Naive thymus-derived CD4-positive, alpha-beta T cell (primary cell): ENCODE data around the gene SUGP2. TPM values are rescaled to one million over a fixed set of nuclear protein-coding genes. Genes with fewer than 3 reads are reported as not detected.

Source experiments
- ATAC-seq: fragments of 150-1000 bp; cut with Tn5 transposase; 2 replicates; pipeline ENCODE4 v1.10.0; 2021; ENCODE audit warnings: mild to moderate bottlenecking, moderate library complexity
- CTCF ChIA-PET: fragments of 350-600 bp; sonication (Branson Sonifier 250); formaldehyde crosslinking; loops from one replicate; lab custom pipeline; 2021; ENCODE audit warnings: antibody characterized with exemption; lab: Charles Lee
- POLR2A ChIA-PET: fragments of 350-600 bp; sonication (Branson Sonifier 250); formaldehyde crosslinking; loops from one replicate; lab custom pipeline; 2021; ENCODE audit warnings: antibody characterized with exemption, inconsistent platforms; lab: Charles Lee
- DNase-seq, 9 donors: peaks; one replicate each; pipeline versions ENCODE4 v3.0.0 to v3.0.0-alpha.2; 2020 to 2022; ENCODE audit warnings: mixed read lengths in 1 of 9
- H3K27ac ChIP-seq: one replicate; pipeline ENCODE4 v1.7.0; 2013; ENCODE audit warnings: mild to moderate bottlenecking, low read depth, low read length, moderate library complexity
- H3K27me3 ChIP-seq, 2 donors: one replicate each; pipeline ENCODE4 v1.7.0; 2013; ENCODE audit warnings: low read length in 2 of 2, mild to moderate bottlenecking in 2 of 2, moderate library complexity in 2 of 2; ENCODE audit not compliant: control insufficient read depth in 2 of 2, insufficient read depth in 2 of 2
- H3K36me3 ChIP-seq, 3 experiments: 1 replicate in 2 of 3; 2 replicates in 1 of 3; pipeline ENCODE4 v1.7.0; 2013; ENCODE audit warnings: low read length in 3 of 3, mild to moderate bottlenecking in 3 of 3, moderate library complexity in 1 of 3; ENCODE audit not compliant: insufficient read depth in 3 of 3, control insufficient read depth in 2 of 3
- H3K4me1 ChIP-seq, 2 donors: one replicate each; pipeline ENCODE4 v1.7.0; 2013; ENCODE audit warnings: low read length in 2 of 2, mild to moderate bottlenecking in 2 of 2, moderate library complexity in 1 of 2; ENCODE audit not compliant: control insufficient read depth in 2 of 2, insufficient read depth in 2 of 2
- H3K4me3 ChIP-seq: 2 replicates; pipeline ENCODE4 v1.7.0; 2013; ENCODE audit warnings: mild to moderate bottlenecking, low read length
- H3K9me3 ChIP-seq, 3 experiments: 1 replicate in 2 of 3; 2 replicates in 1 of 3; pipeline ENCODE4 v1.7.0; 2013; ENCODE audit warnings: low read length in 3 of 3; ENCODE audit not compliant: control insufficient read depth in 2 of 3
- H3K27ac Mint-ChIP-seq, 9 donors: one replicate each; pipeline ENCODE4 v1.8.0; 2020 to 2022; ENCODE audit warnings: mixed read lengths in 9 of 9, mild to moderate bottlenecking in 8 of 9, moderate library complexity in 5 of 9, inconsistent platforms in 2 of 9
- H3K27me3 Mint-ChIP-seq, 5 donors: one replicate each; pipeline ENCODE4 v1.8.0; 2021 to 2022; ENCODE audit warnings: mixed read lengths in 5 of 5, mild to moderate bottlenecking in 1 of 5
- H3K36me3 Mint-ChIP-seq, 5 donors: one replicate each; pipeline ENCODE4 v1.8.0; 2020 to 2022; ENCODE audit warnings: mixed read lengths in 5 of 5, mild to moderate bottlenecking in 3 of 5, inconsistent platforms in 1 of 5
- H3K4me1 Mint-ChIP-seq, 7 donors: one replicate each; pipeline ENCODE4 v1.8.0; 2020 to 2022; ENCODE audit warnings: mixed read lengths in 7 of 7, mild to moderate bottlenecking in 3 of 7, inconsistent platforms in 1 of 7
- H3K4me3 Mint-ChIP-seq, 10 donors: one replicate each; pipeline ENCODE4 v1.8.0; 2020 to 2022; ENCODE audit warnings: mild to moderate bottlenecking in 10 of 10, mixed read lengths in 10 of 10, moderate library complexity in 6 of 10, inconsistent platforms in 2 of 10
- H3K9me3 Mint-ChIP-seq, 11 donors: one replicate each; pipeline ENCODE4 v1.8.0; 2020 to 2022; ENCODE audit warnings: mixed read lengths in 11 of 11, mild to moderate bottlenecking in 4 of 11, inconsistent platforms in 1 of 11, moderate library complexity in 1 of 11
- intact Hi-C, 2 donors: fragments of 100-400 bp; cut with micrococcal nuclease; formaldehyde crosslinking; loops; one replicate each; pipeline ENCODE4 v1.15.1; 2023
- polyA plus RNA-seq, 2 donors: library from polyadenylated mRNA; unstranded; fragments of 300-500 nt; fragmentation: Illumina TruSeq; gene quantifications; one replicate each; pipeline ENCODE4 v1.2.3, GENCODE V29; 2021
- total RNA-seq, 6 experiments: library from RNA in 5 of 6; stranded (reverse) in 5 of 6; gene quantifications; 1 replicate in 5 of 6; 2 replicates in 1 of 6; pipeline ENCODE4 v1.2.3 and lab custom pipeline; 2021 to 2026

SUGP2 gene
- total and polyA plus RNA-seq, 7 experiments from 2014 or later, result 9.3 to 145 (median 125) TPM

GRCh38 chr19:19064811-19065745 lies 31.8 kb upstream of the SUGP2 start:
- intact Hi-C loops, result loop anchor here (5.0 to 10.0 kb wide), 3 partner anchors 342 to 422 kb away; partner anchors contain the start of gene GATAD2A (in 1 of the 2)

GRCh38 chr19:19064098-19064722 lies 30.9 kb upstream of the SUGP2 start:
- peak overlapping the region; percentile 83 for H3K27ac ChIP-seq
- ChIA-PET POLR2A (interaction anchor here (0.6 to 1.6 kb wide), 5 partner anchors 34 to 691 kb away, joined by 3 to 4 read pairs (median 3); partner anchors contain the start of genes COPE and DDX49), CTCF (interaction anchor here (1.3 kb wide), 1 partner anchor 51 kb away, joined by 3 read pairs; no protein-coding TSS in a partner anchor)
- Mint-ChIP-seq H3K4me1 (peaks cover 5 to 46% (median 41%) of the 10 kb centered on the region in 7 donors), H3K4me3 (peak overlapping the region; percentile 83 to 99 (median 92)), H3K27me3 (no peaks in the 10 kb centered on the region), H3K36me3 (no peaks in the 10 kb centered on the region), H3K27ac (peak overlapping the region; percentile 75 to 98 (median 83)), H3K9me3 (no peaks in the 10 kb centered on the region)
- H3K27me3 ChIP-seq, result no peaks in the 10 kb centered on the region
- H3K36me3 ChIP-seq, result peaks cover 0 to 4% (median 0%) of the 10 kb centered on the region in 3 experiments
- H3K9me3 ChIP-seq, result no peaks in the 10 kb centered on the region
- H3K4me1 ChIP-seq, result peaks cover 16 to 19% of the 10 kb centered on the region in 2 donors
- peak; percentile 52 for ATAC-seq
- intact Hi-C loops, result loop anchor here (5.0 to 10.0 kb wide), 3 partner anchors 343 to 423 kb away; partner anchors contain the start of gene GATAD2A (in 1 of the 2)
- peak overlapping the region; percentile 67 for H3K4me3 ChIP-seq
- DNase-seq, result no peak

More at GRCh38 chr19:19064811-19065745, 31.8 kb upstream of the SUGP2 start:
- Histone ChIP-seq H3K27ac (peak overlapping the region; percentile 83), H3K9me3 (no peaks in the 10 kb centered on the region), H3K27me3 (no peaks in the 10 kb centered on the region), H3K36me3 (peaks cover 0 to 4% (median 0%) of the 10 kb centered on the region in 3 experiments), H3K4me1 (peaks cover 20 to 22% of the 10 kb centered on the region in 2 donors), H3K4me3 (peak overlapping the region; percentile 67)
- Mint-ChIP-seq H3K27me3 (no peaks in the 10 kb centered on the region), H3K4me3 (peak overlapping the region; percentile 83 to 99 (median 92)), H3K9me3 (no peaks in the 10 kb centered on the region), H3K36me3 (no peaks in the 10 kb centered on the region), H3K27ac (peak overlapping the region; percentile 75 to 98 (median 83)), H3K4me1 (peaks cover 5 to 50% (median 47%) of the 10 kb centered on the region in 7 donors)
- DNase-seq (peak in 6 of 9 donors; percentile 9 to 53 (median 15)), ATAC-seq (no peak)
- ChIA-PET CTCF (interaction anchor here (1.2 to 2.3 kb wide), 2 partner anchors 12 to 110 kb away, joined by 4 read pairs; no protein-coding TSS in a partner anchor), POLR2A (interaction anchor here (1.5 to 1.6 kb wide), 2 partner anchors 44 to 72 kb away, joined by 3 to 4 read pairs; no protein-coding TSS in a partner anchor)

GRCh38 chr19:19063183-19064097 lies 30.1 kb upstream of the SUGP2 start, which contains the start of gene SLC25A42:
TSS of gene SLC25A42 (plus strand) at chr19:19063994. CDS start at chr19:19096125, 32,131 bp downstream.
- H3K27ac Mint-ChIP-seq, result peak within 1 kb of the TSS; percentile 75 to 98 (median 83)
- H3K4me3 Mint-ChIP-seq, result peak within 1 kb of the TSS; percentile 83 to 99 (median 92)
- Histone ChIP-seq H3K9me3 (no peaks in the 10 kb centered on the region), H3K4me3 (peak within 1 kb of the TSS; percentile 82), H3K27ac (peak within 1 kb of the TSS; percentile 83), H3K27me3 (no peaks in the 10 kb centered on the region), H3K4me1 (peaks cover 11 to 15% of the 10 kb centered on the region in 2 donors), H3K36me3 (peaks cover 0 to 4% (median 0%) of the 10 kb centered on the region in 3 experiments)
- peak; percentile 93 to 100 (median 99) for DNase-seq
- H3K36me3 Mint-ChIP-seq, result no peaks in the 10 kb centered on the region
- H3K9me3 Mint-ChIP-seq, result no peaks in the 10 kb centered on the region
- ChIA-PET POLR2A (interaction anchor here (0.6 to 1.6 kb wide), 4 partner anchors 33 to 692 kb away, joined by 3 to 4 read pairs (median 3); partner anchors contain the start of genes COPE and DDX49), CTCF (interaction anchor here (0.5 to 1.3 kb wide), 3 partner anchors 12 to 112 kb away, joined by 3 read pairs; no protein-coding TSS in a partner anchor)
- intact Hi-C loops, result loop anchor here (1.0 to 10.0 kb wide), 11 partner anchors 29 to 541 kb away; partner anchors contain the start of genes BORCS8 (in 2 of the 2), MAU2 (in 2 of the 2), RFXANK (in 2 of the 2) and SUGP1 (in 2 of the 2)
- ATAC-seq, result peak; percentile 95
- H3K4me1 Mint-ChIP-seq, result peaks cover 5 to 41% (median 35%) of the 10 kb centered on the region in 7 donors
- no peaks in the 10 kb centered on the region for H3K27me3 Mint-ChIP-seq

- ChIA-PET POLR2A (interaction anchor here (1.0 to 1.6 kb wide), 3 partner anchors 32 to 426 kb away, joined by 3 to 4 read pairs (median 3); partner anchors contain the start of genes COPE and DDX49), CTCF (interaction anchor here (0.5 to 1.2 kb wide), 2 partner anchors 11 to 113 kb away, joined by 3 read pairs; no protein-coding TSS in a partner anchor)
- Mint-ChIP-seq H3K27ac (peak overlapping the region; percentile 58 to 89 (median 77)), H3K9me3 (no peaks in the 10 kb centered on the region), H3K36me3 (no peaks in the 10 kb centered on the region), H3K4me1 (peaks cover 5 to 38% (median 31%) of the 10 kb centered on the region in 7 donors), H3K27me3 (no peaks in the 10 kb centered on the region), H3K4me3 (peak overlapping the region; percentile 83 to 99 (median 92))
- peak overlapping the region; percentile 83 for H3K27ac ChIP-seq
- ATAC-seq (no peak), DNase-seq (no peak)
- H3K27me3 ChIP-seq, result no peaks in the 10 kb centered on the region
- peaks cover 9 to 11% of the 10 kb centered on the region in 2 donors for H3K4me1 ChIP-seq
- intact Hi-C loops, result loop anchor here (1.0 to 10.0 kb wide), 11 partner anchors 28 to 540 kb away; partner anchors contain the start of genes BORCS8 (in 2 of the 2), MAU2 (in 2 of the 2), RFXANK (in 2 of the 2) and SUGP1 (in 2 of the 2)
- H3K4me3 ChIP-seq, result peak overlapping the region; percentile 82
- H3K36me3 ChIP-seq, result peaks cover 0 to 12% (median 0%) of the 10 kb centered on the region in 3 experiments
- H3K9me3 ChIP-seq, result no peaks in the 10 kb centered on the region
Measured at GRCh38 chr19:19062454-19063182, 29.3 kb upstream of the SUGP2 start.

- ChIA-PET POLR2A (no interaction called here), CTCF (no interaction called here)
- no peaks in the 10 kb centered on the region for H3K9me3 ChIP-seq
- no peak overlapping the region for H3K4me3 ChIP-seq
- Mint-ChIP-seq H3K4me3 (peak overlapping the region in 1 of 10 donors; percentile 52), H3K27ac (no peak overlapping the region), H3K9me3 (no peaks in the 10 kb centered on the region), H3K27me3 (no peaks in the 10 kb centered on the region), H3K36me3 (no peaks in the 10 kb centered on the region), H3K4me1 (peaks cover 0 to 31% (median 22%) of the 10 kb centered on the region in 7 donors)
- intact Hi-C loops, result loop anchor here (5.0 to 10.0 kb wide), 3 partner anchors 346 to 426 kb away; partner anchors contain the start of gene GATAD2A (in 1 of the 2)
- no peak overlapping the region for H3K27ac ChIP-seq
- H3K4me1 ChIP-seq, result peaks cover 4 to 6% of the 10 kb centered on the region in 2 donors
- no peaks in the 10 kb centered on the region for H3K27me3 ChIP-seq
- peaks cover 0 to 24% (median 0%) of the 10 kb centered on the region in 3 experiments for H3K36me3 ChIP-seq
- ATAC-seq (no peak), DNase-seq (no peak)
Measured at GRCh38 chr19:19061506-19061905, 28.2 kb upstream of the SUGP2 start.
